HCT116 (cell line): ENCODE results near the gene CSNK1G2. TPM values are rescaled to one million over a fixed set of nuclear protein-coding genes. Genes with fewer than 3 reads are reported as not detected.

Experiments used
- ATAC-seq: fragments of 200-7000 bp; cut with Tn5 transposase; 2 replicates; pipeline ENCODE4 v1.9.1; 2020; ENCODE audit warnings: mild to moderate bottlenecking, moderate library complexity
- BruUV-seq: library from RNA; stranded (reverse); fragments of 400-500 nt; replicated peaks from 2 replicates; lab custom pipeline; 2021; lab: Mats Ljungman, UMichigan
- CTCF ChIA-PET: fragments of 300-600 bp; sonication (Branson Sonifier 250); formaldehyde crosslinking; loops from one replicate; lab custom pipeline; 2021; ENCODE audit warnings: antibody characterized with exemption; lab: Charles Lee
- POLR2A ChIA-PET: fragments of 300-600, 350-600 bp; sonication (Branson Sonifier 250); formaldehyde crosslinking; loops from one replicate; lab custom pipeline; 2021; ENCODE audit warnings: antibody characterized with exemption; lab: Charles Lee
- RAD21 ChIA-PET, 2 experiments: fragments of 300-600 bp; sonication (Branson Sonifier 250); formaldehyde crosslinking; loops; one replicate each; lab custom pipeline; 2023; ENCODE audit warnings: low total read pairs in 2 of 2; ENCODE audit not compliant: uncharacterized antibody in 2 of 2, unreplicated experiment in 2 of 2, low non-redundant PET in 1 of 2; lab: Charles Lee
- DNase-seq: peaks from one replicate; pipeline ENCODE4 v3.0.0-alpha.2; 2010; ENCODE audit warnings: low read depth, low spot score
- H2AFZ ChIP-seq: fragments of 200-600 bp; shearing (Covaris generic), sonication (generic); 2 replicates; pipeline ENCODE4 v1.6.1; 2017; ENCODE audit warnings: low read depth, mixed run types, mixed read lengths, antibody characterized with exemption, low read length; ENCODE audit not compliant: poor library complexity, severe bottlenecking
- H3K27ac ChIP-seq: 2 replicates; pipeline ENCODE4 v1.5.1; 2012; ENCODE audit warnings: low read depth, low read length
- H3K27me3 ChIP-seq: fragments of 200-600 bp; sonication (generic); 2 replicates; pipeline ENCODE4 v1.6.1; 2016; ENCODE audit warnings: mixed run types, low read length, mixed read lengths; ENCODE audit not compliant: insufficient read depth
- H3K36me3 ChIP-seq, 2 experiments: fragments of 200-500 bp in 1 of 2; fragments of 200-600 bp in 1 of 2; sonication (Bioruptor generic) in 1 of 2; sonication (generic) in 1 of 2; 2 replicates each; pipeline versions ENCODE4 v1.5.1 to v1.6.1; 2014 to 2016; ENCODE audit warnings: low read length in 2 of 2, inconsistent platforms in 1 of 2, mixed read lengths in 1 of 2, mixed run types in 1 of 2; ENCODE audit not compliant: insufficient read depth in 2 of 2, control insufficient read depth in 1 of 2
- H3K4me1 ChIP-seq, 2 experiments: fragments of 200-600 bp in 1 of 2; sonication (generic) in 1 of 2; 2 replicates each; pipeline versions ENCODE4 v1.5.1 to v1.6.1; 2012 to 2017; ENCODE audit warnings: low read length in 2 of 2, inconsistent platforms in 1 of 2, mild to moderate bottlenecking in 1 of 2, mixed read lengths in 1 of 2, mixed run types in 1 of 2, moderate library complexity in 1 of 2; ENCODE audit not compliant: insufficient read depth in 2 of 2, control insufficient read depth in 1 of 2
- H3K4me2 ChIP-seq: fragments of 200-600 bp; sonication (generic); 2 replicates; pipeline ENCODE4 v1.6.1; 2017; ENCODE audit warnings: mixed run types, low read length, mixed read lengths
- H3K4me3 ChIP-seq, 2 experiments: fragments of 200-600 bp in 1 of 2; sonication (generic) in 1 of 2; replicated peaks in 1 of 2; 2 replicates each; pipeline ENCODE4 v1.5.1; 2011 to 2016; ENCODE audit warnings: low read length in 2 of 2, control low read depth in 1 of 2, low read depth in 1 of 2, mild to moderate bottlenecking in 1 of 2, mixed read lengths in 1 of 2, mixed run types in 1 of 2
- H3K79me2 ChIP-seq: fragments of 200-600 bp; sonication (generic); 2 replicates; pipeline ENCODE4 v1.6.1; 2017; ENCODE audit warnings: mild to moderate bottlenecking, mixed run types, low read length, moderate library complexity, mixed read lengths; ENCODE audit not compliant: insufficient read depth
- H3K9ac ChIP-seq: fragments of 200-600 bp; sonication (generic); 2 replicates; pipeline ENCODE4 v1.6.1; 2016; ENCODE audit warnings: low read length, mixed read lengths
- H3K9me2 ChIP-seq: fragments of 200-600 bp; sonication (generic), shearing (Covaris generic); 2 replicates; pipeline ENCODE4 v1.6.1; 2017; ENCODE audit warnings: mixed run types, mild to moderate bottlenecking, moderate library complexity; ENCODE audit not compliant: insufficient read depth
- H3K9me3 ChIP-seq, 2 experiments: fragments of 200-500 bp in 1 of 2; fragments of 200-600 bp in 1 of 2; sonication (Bioruptor generic) in 1 of 2; sonication (generic) in 1 of 2; 2 replicates each; pipeline ENCODE4 v1.6.1; 2014 to 2017; ENCODE audit warnings: low read length in 2 of 2, mixed read lengths in 2 of 2, inconsistent platforms in 1 of 2, low read depth in 1 of 2, mild to moderate bottlenecking in 1 of 2, mixed run types in 1 of 2, moderate library complexity in 1 of 2; ENCODE audit not compliant: control insufficient read depth in 1 of 2, insufficient read depth in 1 of 2
- H4K20me1 ChIP-seq: fragments of 200-600 bp; sonication (generic), shearing (Covaris generic); 2 replicates; pipeline ENCODE4 v1.6.1; 2017; ENCODE audit warnings: mixed run types, mild to moderate bottlenecking, moderate library complexity; ENCODE audit not compliant: insufficient read depth
- CBX3 ChIP-seq: IDR thresholded peaks from 2 replicates; pipeline ENCODE4 v1.6.1; 2012; ENCODE audit warnings: low read depth
- ELF1 ChIP-seq: IDR thresholded peaks from 2 replicates; pipeline ENCODE4 v1.6.1; 2012; ENCODE audit warnings: low read depth, borderline replicate concordance
- EZH2 ChIP-seq: fragments of 200-600 bp; sonication (generic); IDR thresholded peaks from 2 replicates; pipeline ENCODE4 v1.6.1; 2017; ENCODE audit warnings: antibody characterized with exemption, mixed run types
- EZH2phosphoT487 ChIP-seq: fragments of 200-600 bp; IDR thresholded peaks from 2 replicates; pipeline ENCODE4 v1.6.1; 2018; ENCODE audit warnings: antibody characterized with exemption, borderline replicate concordance
- FOSL1 ChIP-seq: IDR thresholded peaks from 2 replicates; pipeline ENCODE4 v1.6.1; 2012; ENCODE audit warnings: low read depth
- JUND ChIP-seq: IDR thresholded peaks from 2 replicates; pipeline ENCODE4 v1.6.1; 2012
- RAD21 ChIP-seq: IDR thresholded peaks from 2 replicates; pipeline ENCODE4 v1.6.1; 2012; ENCODE audit warnings: low read depth, mild to moderate bottlenecking
- REST ChIP-seq: IDR thresholded peaks from 2 replicates; pipeline ENCODE4 v1.6.1; 2012; ENCODE audit warnings: low read depth
- SIN3A ChIP-seq: IDR thresholded peaks from 2 replicates; pipeline ENCODE4 v1.6.1; 2012; ENCODE audit warnings: low read depth
- SP1 ChIP-seq: IDR thresholded peaks from 2 replicates; pipeline ENCODE4 v1.6.1; 2012; ENCODE audit warnings: low read depth
- SRF ChIP-seq: IDR thresholded peaks from 2 replicates; pipeline ENCODE4 v1.6.1; 2012; ENCODE audit warnings: low read depth
- ZBTB33 ChIP-seq: IDR thresholded peaks from 2 replicates; pipeline ENCODE4 v1.6.1; 2011; ENCODE audit warnings: mild to moderate bottlenecking, low read length, moderate library complexity; ENCODE audit not compliant: insufficient replicate concordance; ENCODE audit errors: extremely low read depth
- ZFX ChIP-seq: fragments of 450-650 bp; IDR thresholded peaks from 2 replicates; pipeline ENCODE4 v1.6.1; 2017
- ZNF274 ChIP-seq: fragments of 200-500 bp; sonication (Bioruptor generic); IDR thresholded peaks from 2 replicates; pipeline ENCODE4 v1.6.1; 2014; ENCODE audit warnings: mild to moderate bottlenecking, low read depth, low read length, inconsistent platforms
- intact Hi-C: fragments of 100-400 bp; cut with micrococcal nuclease; formaldehyde crosslinking; loops from 2 replicates; pipeline ENCODE4 v1.10.0; 2022
- total RNA-seq: library from RNA; stranded (reverse); gene quantifications from one replicate; pipeline ENCODE4 v1.2.1, GENCODE V29; 2021; ENCODE audit not compliant: unreplicated experiment
- TF ChIP-seq, protein P1 (sequence below): IDR thresholded peaks from 2 replicates; pipeline ENCODE4 v1.6.1; 2012

The CSNK1G2 gene
- total RNA-seq, 1 experiment from 2014 or later = 97.9 TPM

- no peaks in the 10 kb centered on the region for H4K20me1 ChIP-seq
- no peak overlapping the region for H3K4me2 ChIP-seq
- peaks cover 6 to 11% of the 10 kb centered on the region in 2 experiments; a peak in 3 of 4 replicates for H3K36me3 ChIP-seq
- H3K9ac ChIP-seq = no peak overlapping the region
- H3K9me3 ChIP-seq = no peaks in the 10 kb centered on the region
- ChIA-PET CTCF (no interaction called here), POLR2A (no interaction called here), RAD21 (no interaction called here)
- no peaks in the 10 kb centered on the region for H3K27me3 ChIP-seq
- no TSS peak for BruUV-seq
- no peak overlapping the region for H3K4me3 ChIP-seq
- DNase-seq (no peak), ATAC-seq (no peak)
- H3K79me2 ChIP-seq = no peaks in the 10 kb centered on the region
- TF ChIP-seq EZH2 = no peak
- no peak for TF ChIP-seq SIN3A
- TF ChIP-seq CBX3 = no peak
- no peak for TF ChIP-seq EZH2phosphoT487
- no peak for TF ChIP-seq ELF1
- TF ChIP-seq SRF = no peak
- TF ChIP-seq, protein P1, sequence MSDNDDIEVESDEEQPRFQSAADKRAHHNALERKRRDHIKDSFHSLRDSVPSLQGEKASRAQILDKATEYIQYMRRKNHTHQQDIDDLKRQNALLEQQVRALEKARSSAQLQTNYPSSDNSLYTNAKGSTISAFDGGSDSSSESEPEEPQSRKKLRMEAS = no peak
- no peak for TF ChIP-seq ZNF274
- no peak for TF ChIP-seq REST
- TF ChIP-seq SP1 = no peak
- no peak for TF ChIP-seq RAD21
- TF ChIP-seq FOSL1 = no peak
- TF ChIP-seq JUND = no peak
- no peak for TF ChIP-seq ZFX
- TF ChIP-seq ZBTB33 = no peak
- no peaks in the 10 kb centered on the region for H3K9me2 ChIP-seq
- H2AFZ ChIP-seq = no peak overlapping the region
- intact Hi-C loops = no loop called here
- H3K4me1 ChIP-seq = no peaks in the 10 kb centered on the region
- no peak overlapping the region for H3K27ac ChIP-seq
Measured at GRCh38 chr19:1921825-1922224, 19.1 kb upstream of the CSNK1G2 start.
